PC-9 (cell line): ENCODE results near the gene KIF26B.

ENCODE experiments used
- CTCF ChIP-seq: fragments of 200-600 bp; sonication (generic); conservative IDR thresholded peaks from 2 replicates; pipeline ENCODE4 v1.6.1; 2017; ENCODE audit warnings: mixed run types, antibody characterized with exemption, mild to moderate bottlenecking, moderate library complexity
- EZH2 ChIP-seq: fragments of 200-600 bp; sonication (generic); IDR thresholded peaks from 2 replicates; pipeline ENCODE4 v1.8.0; 2017; ENCODE audit warnings: antibody characterized with exemption, low read depth

DNA sequence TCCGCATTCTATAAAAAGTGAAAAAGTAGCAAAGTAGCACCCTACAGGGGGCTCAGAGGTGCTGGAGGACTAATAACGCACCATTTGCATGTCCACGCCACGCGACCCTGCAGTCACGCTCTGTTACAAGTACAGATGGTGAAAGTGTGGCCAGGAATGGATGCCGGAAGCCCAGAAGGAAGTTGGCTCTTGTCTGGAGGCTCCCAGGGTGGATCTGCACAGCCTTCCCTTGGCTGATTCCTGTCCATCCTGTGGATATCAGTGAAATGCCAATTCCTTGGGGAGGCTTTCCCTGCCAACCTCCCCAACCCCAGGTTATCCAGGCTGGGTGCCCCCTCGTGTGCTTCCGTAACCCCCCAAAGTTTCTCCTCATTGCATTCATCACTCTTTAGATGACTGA, 396.8 kb downstream of the KIF26B start:
- no peak for TF ChIP-seq CTCF
- TF ChIP-seq EZH2 = no peak
